Activated CD8-positive, alpha-beta memory T cell treated with anti-CD3 and anti-CD28 coated beads, Interleukin-2, amount 50 U/mL, for 4 hours (primary cell): ENCODE results near the gene JADE1.

Source experiments
- DNase-seq: peaks from one replicate; pipeline ENCODE4 v3.0.0-alpha.2; 2020

The JADE1 gene

DNA sequence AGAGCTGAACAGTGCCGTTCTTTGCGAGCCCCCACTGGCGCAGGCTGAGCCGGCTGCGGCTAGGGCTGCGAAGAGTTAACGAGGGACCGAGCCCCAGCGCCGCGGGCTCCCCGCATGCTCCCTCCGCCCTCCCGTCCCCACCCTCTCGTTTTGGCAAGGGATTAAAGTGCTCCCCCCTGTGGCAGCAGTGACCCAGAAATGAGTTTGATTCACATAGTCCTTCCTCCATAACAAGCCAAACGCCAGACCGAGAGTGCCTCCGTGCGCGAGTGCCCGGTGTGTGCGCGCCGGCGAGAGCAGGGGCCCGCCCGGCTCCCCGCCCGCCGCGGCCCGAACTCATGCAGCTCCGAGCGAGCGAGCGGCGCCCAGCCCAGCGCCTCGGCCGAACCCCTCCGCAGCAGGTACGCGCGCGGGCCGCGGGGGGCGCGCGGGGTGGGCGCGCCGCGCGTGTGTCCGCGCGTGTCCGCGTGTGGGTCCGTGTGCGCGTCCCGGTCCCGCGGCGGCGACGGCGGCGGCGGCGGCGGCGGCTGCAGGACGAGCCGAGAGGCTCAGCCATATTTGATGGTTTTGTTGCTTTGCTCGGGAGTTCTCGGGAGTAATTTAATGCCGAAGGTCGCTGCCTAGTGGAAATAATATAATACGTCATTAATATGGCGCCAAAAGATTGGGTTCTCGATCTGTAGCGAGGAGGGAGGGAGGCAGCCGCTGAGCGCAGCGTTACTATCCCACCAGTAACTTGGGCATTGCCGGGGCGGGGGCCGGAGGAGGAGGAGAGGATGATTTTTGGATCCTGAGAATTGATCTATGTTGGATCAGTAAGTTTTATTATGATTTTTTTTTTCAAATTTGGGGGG, at the start of gene JADE1:
Gene JADE1, plus strand, starts transcription at position 224 of the 854 bp plus-strand sequence. CDS start 22,059 bp downstream, outside the sequence.
- peak; percentile 91 for DNase-seq

DNA sequence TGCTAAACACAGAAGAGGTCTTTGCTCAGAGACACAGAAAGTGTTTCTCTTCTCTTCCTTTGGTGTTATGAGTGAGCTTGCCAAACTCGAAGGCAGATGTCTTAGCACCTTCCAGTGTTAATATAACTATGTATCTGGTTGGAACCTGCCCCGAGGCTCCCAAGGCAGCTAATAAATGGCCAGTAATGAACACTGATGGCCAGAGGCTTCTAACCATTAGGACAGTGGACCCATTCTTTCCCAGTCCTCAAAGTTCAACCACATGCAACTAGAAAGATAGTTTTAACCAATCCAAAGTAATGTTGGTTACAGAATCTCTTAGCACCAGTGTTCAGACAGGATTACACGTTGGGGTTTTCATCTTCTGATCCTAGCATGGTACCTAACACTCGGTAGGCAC, 42.7 kb upstream of the JADE1 start:
- DNase-seq = no peak

DNA sequence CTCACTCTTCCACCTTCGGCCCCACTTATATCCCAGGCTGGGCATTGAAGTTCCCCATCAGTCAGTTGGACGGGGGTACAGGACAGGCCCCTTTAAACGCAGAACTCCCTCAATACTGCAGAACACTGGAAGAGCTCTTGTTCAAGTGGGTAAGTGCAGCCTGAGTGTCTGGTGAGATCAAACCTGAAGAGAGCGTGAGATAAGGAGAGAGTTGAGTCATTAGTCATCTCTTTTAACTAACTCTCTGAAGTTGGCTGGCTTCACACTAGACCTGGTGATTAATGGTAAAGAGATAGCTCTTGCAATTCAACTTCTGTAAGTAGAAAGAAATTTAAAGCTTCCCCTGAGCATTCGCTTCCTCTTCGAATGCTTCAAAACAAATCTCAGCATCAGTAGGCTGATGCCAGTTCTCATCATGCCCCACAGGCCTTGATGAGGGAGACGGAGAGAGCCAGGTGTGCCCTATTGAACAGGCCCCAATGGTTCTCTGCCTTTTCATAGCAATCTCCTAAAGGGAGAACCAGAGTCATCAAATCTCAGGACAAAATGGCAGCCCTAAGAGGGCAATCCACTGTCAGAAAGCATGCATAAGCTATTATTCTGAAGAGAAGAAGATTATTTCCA, 41.0 kb upstream of the JADE1 start:
- no peak for DNase-seq

DNA sequence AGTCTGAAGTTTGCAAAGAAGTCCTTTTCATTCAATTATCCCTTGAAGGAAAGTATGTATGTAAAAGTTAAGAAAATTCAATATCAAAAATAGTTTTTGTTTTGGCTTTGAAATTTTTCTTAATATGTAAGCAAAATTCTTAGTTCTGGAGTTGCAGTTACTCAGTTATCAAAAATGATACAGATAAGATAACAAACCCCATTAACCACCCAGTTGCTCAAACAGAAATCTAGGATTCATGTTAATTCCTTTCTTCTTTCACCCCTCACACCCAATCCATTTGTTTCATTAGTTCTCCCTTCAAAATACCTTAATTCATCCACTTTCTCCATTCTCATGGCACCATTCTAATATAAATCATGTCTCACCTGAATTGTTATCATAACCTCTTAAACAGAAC, 40.5 kb upstream of the JADE1 start:
- DNase-seq = no peak

DNA sequence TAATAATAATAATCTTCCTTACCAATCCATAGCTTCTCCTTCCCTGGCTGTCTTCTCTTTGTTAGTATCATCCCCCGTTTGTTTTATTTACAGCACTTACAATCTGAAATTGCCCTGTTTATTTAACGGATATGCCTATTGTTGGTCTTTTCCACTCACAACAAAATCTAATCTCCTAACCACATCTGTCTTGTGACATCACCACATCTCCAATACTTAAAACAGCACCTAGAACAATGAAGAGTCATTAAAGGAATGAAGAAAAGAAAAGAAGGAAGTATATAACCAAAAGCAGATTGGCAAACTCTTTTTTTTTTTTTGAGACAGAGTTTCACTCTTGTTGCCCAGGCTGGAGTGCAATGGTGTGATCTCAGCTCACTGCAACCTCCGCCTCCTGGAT, 38.7 kb upstream of the JADE1 start:
- no peak for DNase-seq

DNA sequence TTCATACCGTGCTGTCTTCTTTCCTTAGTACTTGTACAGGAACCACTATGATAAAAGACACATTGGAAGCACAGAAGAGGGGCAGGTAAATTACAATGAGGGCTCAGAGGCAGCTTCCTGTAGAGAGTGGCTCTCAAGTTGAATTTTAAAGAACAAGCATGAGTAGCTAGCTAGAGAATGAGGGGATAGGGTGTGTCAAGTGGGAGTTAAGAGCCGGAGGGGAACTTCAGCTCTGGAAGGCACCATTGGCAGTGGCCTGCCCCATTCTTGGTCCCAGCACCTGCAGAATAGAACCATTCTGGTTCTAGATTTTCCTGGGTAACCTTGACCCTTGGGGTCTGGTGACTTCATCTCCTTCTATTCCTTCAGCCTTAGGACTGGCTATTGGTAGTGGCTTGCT, 34.0 kb upstream of the JADE1 start:
- no peak for DNase-seq

DNA sequence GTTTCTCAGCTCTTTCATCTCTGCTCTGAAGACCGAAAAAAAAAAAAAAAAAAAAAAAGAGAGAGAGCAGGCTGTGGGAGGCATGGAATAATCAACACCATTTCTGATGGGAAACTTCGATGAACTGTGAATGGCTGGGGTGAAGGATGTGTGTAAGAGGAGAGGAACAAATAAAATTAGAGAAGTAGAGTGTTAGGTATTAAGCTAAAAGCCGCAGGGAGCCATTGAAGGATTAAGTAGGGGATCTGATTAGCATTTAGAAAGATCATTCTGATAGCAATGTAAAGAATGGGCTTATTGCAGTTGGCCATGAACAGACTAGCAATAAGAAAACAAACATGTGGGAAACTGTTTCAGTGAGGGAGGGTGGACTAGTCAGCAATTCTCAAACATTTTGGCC, 33.6 kb upstream of the JADE1 start:
- DNase-seq = no peak

DNA sequence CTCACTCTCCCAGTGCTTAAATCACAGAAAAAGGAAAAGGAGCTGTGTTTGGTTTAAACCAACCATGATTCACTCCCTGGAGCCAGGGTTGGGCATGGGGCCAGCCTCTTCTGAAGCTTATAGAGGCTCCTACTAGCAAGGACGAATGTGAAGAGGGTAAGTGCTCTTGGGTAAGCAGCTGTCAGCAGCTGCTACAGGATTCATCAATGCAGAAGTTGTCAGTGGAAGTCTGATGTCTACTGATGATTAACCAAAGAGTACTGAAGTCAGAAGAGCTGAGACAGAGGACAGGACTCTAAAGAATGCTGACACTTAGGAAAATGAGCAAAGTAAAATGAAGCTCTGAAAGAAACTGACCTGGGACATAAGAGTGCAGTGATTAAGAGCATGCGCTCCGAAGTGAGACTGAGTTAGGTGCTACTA, 32.7 kb upstream of the JADE1 start:
- no peak for DNase-seq

DNA sequence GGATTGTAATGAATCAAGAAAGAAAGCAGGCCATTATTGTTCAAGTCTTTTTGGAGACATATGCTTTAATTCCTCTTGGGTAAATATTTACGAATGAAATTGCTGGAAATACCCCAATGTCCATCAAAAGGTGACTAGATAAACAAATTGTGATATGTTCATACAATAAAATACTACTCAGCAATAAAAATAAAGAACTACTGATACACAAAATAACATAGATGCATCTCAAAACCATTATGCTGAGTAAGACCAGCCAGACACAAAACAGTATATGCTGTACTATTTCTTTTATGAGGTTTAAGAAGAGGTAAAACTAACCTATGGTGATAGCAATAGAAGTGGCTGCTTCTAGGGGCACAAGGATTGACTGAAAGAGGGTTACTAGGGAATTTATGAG, 28.8 kb upstream of the JADE1 start:
- no peak for DNase-seq

DNA sequence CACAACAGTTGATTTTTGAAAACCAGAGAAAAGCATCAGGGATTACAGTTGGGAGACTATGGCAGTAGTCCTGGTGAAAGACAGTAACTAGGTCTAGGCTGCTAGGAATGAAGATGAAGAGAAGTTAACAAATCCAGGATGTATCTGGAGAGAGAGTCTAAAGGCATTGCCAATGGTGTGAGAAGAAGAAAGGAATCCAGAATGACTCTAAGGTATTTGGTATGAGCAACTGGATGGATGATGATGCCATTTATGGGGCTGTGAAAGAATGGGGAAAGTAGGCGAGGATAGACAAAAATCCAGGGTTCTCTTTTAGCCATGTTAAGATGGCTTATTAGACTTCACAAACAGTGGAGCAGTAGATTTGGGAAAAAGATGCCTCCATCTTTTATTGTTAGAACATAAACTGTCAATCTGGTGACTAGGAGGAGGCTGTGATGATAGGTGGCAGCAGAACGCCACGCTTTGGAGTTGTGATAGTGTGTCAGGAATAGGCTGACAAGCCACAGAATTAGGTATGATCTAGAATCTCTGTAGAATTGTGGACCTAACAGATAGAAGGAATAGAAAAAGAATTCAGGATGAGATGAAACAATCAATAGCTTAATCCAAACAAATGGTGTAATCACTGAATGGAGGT, 27.3 kb upstream of the JADE1 start:
- peak; percentile 57 for DNase-seq

DNA sequence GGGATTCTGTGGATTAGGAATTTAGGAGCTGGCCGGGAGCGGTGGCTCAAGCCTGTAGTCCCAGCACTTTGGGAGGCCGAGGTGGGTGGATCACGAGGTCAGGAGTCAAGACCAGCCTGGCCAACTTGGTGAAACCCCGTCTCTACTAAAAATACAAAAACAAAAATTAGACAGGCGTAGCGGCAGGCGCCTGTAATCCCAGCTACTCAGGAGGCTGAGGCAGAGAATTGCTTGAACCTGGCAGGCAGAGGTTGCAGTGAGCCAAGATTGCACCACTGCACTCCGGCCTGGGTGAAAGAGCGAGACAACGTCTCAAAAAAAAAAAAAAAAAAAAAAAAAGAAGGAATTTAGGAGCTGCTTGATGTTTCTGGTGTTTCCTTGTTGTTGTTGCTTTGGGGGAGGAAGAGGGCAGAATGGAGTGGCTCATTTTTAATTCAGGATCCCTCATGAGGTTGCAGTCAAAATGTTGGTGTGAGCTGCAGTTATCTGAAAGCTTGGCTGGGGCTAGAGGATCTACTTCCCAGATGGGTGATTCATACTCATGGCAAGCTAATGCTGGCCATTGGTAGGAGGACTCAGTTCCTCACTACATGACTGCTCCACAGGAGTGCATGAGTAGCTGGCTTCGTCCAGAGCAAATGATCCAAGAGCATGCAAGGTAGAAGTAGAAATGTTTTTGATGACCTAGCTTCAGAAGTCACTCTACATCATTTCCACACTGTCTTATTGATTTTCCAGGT, 26.5 kb upstream of the JADE1 start:
- no peak for DNase-seq

DNA sequence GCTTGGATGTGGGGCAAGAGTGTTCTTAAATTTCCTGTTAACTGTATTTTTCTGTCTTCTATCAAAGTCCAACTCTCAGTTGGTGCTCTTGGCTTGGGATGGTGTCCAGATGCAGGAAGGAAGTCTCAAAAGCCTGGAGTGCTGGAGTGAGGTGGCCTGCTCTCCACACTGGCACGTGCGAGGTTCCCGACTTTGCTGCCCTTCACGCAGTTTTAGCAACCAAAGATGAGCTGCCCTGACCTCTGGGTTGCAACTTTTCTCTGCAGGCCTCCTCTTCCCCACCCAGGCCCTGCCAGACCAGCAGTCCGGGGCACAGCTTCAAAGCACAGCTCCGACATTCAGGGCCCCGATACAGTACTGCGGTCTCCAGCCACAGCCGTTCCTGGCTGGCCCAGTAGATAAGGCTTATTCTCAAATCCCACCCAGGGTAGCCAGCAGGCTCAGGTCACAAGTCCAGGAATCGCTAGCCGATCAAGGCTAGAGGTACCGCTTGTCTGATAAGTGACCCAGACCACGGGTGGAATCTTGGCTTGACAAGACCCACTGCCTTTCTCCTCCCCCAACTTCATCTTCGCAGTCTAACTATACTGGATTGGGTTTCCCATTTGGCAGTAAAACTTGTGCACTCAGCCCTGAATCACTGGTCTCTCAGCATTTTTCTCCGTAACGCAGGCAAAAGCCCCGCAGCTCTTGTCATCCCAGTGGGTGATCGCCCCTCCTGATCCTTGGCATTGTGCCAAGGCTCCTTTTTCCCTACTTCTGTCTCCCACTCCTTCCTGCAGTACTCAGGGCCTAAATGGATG, 21.8 kb upstream of the JADE1 start:
- no peak for DNase-seq

DNA sequence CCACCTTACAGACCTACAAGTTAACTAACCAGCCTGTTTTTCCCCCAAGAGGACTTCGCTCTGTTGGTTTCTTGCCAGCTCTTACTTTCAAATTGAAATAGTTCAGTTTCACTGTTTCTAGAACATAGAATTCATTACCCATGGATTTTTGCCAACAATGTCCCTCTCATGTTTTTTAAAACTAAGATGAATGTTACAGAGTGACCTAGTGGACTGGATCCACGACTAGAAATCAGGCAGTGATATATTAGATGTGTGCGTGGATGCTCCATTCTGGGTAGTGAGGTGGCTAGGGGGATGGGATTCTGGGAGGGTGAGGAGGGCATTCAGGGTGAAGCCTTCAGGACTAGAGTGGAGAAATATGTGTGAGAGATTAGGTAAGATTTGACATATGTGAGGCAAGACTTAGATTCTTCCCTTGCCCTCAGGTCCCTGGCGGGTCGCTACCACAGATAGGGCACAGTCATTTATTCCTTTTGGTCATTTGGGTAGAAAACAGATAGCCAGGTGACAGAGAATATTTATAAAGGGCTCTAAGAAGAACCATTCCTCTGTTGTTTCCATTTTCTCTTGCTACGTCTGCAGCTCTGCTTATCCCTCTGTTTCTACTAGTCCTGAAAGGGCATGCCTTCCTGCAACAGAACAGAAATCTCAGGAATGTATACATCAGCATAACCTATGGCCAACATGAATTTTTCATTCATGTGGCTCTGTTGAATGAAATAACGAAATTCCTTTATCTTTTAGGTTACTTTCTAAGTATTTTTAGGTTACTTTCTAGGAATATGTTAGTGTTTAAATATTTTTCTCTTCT, 15.4 kb upstream of the JADE1 start:
- DNase-seq = no peak

DNA sequence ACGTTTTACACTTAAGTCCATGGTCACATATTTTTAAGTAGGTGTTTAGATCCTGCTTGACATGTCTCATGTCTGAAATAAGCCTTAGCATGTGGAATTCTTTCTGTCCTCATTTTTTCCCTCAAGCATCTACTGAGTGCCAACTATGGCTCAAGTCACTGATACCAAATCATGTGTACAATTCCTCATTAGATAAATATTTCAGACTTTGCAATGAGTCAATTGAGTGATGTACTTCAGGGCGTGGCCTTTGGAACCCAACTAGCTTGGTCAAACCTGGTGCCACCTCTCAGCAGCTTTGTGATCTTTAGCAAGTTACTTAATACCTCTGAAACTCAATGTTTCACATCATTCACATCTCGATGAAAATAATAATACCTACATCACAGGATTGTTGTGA, 12.6 kb upstream of the JADE1 start:
- no peak for DNase-seq

DNA sequence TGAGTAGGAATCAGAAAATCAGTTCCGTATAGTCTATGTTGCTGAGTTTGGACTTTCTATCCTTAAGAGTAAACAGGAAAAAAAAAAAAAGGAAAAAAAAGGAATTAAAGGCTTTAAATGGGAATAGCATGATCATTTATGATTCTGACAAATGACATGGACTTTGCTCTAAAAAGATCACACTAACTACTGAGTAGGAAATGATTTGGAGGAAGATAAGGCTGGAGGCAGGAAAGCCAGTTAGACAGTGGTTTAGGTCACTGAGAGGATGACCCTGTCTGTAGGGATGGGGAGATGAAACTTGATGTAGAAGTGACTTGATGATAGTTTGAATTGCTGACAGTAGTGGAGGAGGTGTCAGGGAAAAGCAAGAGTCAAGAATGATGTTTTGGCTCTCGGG, 9.2 kb upstream of the JADE1 start:
- no peak for DNase-seq

DNA sequence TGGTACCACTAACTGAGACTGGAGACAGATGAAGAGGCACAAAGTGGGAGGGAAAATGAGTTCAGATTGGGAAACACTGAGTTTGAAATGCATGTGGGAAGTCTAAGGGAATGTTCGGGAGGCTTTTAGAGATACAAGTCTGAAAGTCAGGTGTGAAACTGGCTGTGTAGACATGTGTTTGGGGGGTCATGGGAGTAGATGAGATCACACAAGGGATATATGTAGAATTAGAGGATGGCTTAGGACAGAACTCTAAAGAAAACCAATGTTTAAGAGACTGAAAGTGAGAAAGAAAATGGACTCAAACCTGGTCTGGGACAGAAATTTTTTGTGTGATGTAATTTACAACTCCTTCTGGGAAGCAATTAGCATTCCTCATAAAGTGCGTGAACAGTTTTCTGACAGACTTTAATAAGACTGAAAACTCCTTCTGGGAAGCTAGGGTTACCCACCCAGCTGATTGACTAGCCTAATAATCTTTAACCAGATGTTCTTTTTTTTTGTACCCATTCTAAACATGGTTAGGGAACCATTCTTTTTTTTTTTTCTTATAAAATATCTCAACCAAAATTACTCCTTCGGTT, 8.7 kb upstream of the JADE1 start:
- no peak for DNase-seq

DNA sequence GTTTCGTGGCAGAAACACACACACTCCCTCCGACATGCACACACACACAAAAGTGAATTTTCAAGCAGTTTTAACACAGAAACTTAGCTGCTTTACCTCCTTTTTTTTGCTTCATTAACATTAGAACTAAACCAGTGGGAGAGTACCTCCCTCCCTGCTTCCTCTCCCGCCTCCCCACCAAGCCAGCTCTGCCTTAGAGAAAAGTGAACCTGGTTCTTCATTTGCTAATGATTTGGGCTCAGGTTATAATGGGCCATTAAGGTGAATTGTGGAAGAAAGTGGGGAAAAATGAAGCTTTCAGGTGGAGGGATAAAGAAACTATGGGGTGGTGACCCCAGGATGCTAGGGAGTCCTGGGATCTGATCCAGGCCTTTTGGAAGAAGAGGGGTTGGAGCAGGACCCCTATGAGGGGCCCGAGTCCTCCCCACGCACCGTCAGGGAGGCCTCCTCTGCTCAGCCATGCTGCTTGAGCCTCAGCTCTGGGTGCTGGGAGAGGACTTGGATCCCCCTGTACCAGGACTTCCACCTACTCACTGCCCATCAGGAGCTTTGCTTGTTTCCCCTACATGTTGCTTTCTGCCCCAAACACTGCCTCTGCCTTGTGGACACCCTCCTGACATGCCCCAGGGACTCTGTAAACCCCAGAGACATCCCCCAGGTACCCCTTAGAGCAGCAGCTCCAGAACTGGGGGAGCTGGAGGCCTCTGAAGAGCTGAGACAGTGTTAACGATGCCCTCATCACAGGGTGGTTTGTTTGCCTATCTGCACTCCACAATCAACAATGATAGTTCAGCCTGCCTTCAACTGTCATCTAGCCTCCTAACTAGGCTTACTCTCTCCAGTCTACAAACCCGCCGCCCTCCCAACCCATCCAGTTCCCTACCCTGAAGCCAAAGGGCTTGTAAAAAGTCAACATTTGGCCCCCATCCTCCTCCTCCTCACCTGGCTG, 6.5 kb upstream of the JADE1 start:
- DNase-seq = no peak

DNA sequence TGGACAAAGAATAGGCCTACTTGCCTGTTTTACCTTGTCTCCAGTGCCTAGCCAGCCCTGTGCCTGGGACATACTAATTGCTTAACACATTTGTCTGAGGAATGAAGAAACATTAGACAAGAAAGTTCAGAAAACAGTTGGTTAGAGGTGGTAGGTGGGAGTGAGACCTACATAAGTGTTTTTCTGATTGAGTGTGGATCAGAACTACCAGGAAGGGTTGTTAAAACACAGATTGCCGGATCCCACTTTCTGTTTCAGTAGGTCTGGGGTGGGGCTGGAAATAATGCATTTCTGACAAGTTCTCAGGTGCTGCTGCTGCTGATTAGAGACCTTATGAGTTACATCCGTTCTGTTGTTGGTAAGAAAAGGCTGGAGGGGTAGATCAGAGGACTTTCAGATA, 5.7 kb upstream of the JADE1 start:
- no peak for DNase-seq

DNA sequence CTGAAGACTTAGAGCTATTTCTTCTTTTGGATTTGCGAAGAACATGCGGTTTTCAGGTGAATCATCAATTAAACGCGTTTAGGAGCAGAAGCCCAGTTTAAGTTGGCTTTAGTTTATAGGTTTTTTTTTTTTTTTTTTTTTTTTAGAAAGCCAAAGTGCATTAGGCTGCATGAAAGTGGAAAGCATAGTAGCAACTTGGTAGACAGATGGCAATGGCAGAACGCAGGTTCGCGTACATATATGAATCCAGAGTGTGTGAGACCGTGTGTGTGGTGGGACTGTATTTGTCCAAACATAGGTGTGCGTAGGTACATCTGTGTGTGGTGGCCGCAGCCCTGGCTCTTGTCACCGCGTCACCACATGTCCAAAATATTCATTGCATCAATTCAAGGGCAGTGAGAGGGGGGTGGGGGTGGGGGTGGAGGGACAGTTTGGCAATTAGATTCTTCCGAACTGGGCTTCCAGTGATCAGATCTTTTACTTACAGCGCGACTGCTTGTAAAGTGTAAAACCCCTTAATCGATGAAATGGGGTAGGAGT, 901 bp downstream of the JADE1 start:
- DNase-seq = peak; percentile 27
